AG10803 (cell line): ENCODE data around the gene LDLRAD4.
A peak's percentile ranks its signal among the peaks of the same experiment; 100 is the strongest.

Source experiments
- DNase-seq: peaks from one replicate; pipeline ENCODE4 v3.0.0; 2010; ENCODE audit warnings: low read depth
- H3K4me3 ChIP-seq: 2 replicates; pipeline ENCODE4 v1.5.1; 2011; ENCODE audit warnings: mild to moderate bottlenecking, low read length, control low read depth
- CTCF ChIP-seq: conservative IDR thresholded peaks from 2 replicates; pipeline ENCODE4 v1.5.1; 2011; ENCODE audit warnings: mild to moderate bottlenecking, low read length, control low read depth, inconsistent platforms

Gene LDLRAD4

GRCh38 chr18:13511961-13512577 is 293.5 kb downstream of the LDLRAD4 start:
- DNase-seq = no peak
- no peak overlapping the region for H3K4me3 ChIP-seq
- no peak for TF ChIP-seq CTCF

- peak; percentile 2 for DNase-seq
- no peak for TF ChIP-seq CTCF
- no peak overlapping the region for H3K4me3 ChIP-seq
These were observed 294.5 kb downstream of the LDLRAD4 start for GRCh38 chr18:13513021-13513420.

DNA sequence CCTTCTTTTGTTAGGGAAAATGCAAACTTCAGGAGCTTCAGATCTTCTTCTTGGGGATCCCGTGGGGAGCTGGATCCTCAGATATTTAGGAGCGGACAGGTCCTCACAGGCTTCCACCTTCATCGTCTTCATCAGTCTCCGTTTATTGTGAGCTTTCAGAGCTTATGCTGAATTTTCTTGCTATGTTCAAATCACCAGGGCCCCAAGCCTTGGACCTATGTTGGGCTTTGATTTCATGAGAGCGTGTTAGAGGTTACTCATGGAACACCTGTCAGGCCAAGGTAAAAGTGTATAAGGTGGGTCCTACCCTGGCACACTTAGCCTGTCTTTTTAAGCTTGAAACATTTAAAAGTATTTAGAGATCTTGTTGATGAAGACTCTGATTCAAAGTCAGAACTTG is 294.9 kb downstream of the LDLRAD4 start:
- no peak for TF ChIP-seq CTCF
- no peak overlapping the region for H3K4me3 ChIP-seq
- no peak for DNase-seq

DNA sequence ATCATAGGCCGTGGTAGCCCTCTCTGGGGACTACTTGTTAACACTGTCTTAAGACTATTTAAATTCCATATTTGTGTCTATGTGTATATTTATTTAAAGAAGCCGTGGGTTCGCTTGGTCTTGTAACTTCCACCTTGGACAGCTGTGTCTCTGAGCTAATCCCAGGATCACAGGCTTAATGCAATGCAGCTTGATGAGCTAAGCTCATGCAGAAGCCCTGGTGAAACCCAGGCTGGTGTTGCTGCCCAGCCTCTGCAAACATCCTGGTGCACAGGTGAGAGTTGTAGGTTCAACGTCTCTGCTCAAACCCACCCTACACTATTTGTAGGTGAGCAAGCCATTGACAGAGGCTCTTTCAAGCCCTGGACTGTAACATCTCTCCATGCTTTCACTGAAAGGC is 296.0 kb downstream of the LDLRAD4 start:
- TF ChIP-seq CTCF = no peak
- H3K4me3 ChIP-seq = no peak overlapping the region
- no peak for DNase-seq

DNA sequence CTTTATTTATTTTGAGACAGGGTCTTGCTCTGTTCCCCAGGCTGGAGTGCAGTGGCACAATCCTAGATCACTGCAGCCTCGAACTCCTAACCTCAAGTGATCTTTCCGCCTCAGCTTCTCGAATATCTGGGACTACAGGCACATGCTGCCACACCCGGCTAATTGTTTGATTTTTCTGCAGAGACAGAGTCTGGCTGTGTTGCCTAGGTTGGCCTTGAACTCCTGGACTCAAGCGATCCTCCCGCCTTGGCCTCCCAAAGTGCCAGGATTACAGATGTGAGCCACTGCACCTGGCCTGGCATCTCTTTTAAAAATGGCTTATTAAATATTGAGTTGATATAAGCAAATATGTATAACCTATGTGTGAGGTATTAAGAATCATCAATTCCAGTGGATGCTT is 298.3 kb downstream of the LDLRAD4 start:
- TF ChIP-seq CTCF = no peak
- DNase-seq = no peak
- no peak overlapping the region for H3K4me3 ChIP-seq

GRCh38 chr18:13517369-13517768 is 298.8 kb downstream of the LDLRAD4 start:
- no peak for TF ChIP-seq CTCF
- no peak for DNase-seq
- no peak overlapping the region for H3K4me3 ChIP-seq

DNA sequence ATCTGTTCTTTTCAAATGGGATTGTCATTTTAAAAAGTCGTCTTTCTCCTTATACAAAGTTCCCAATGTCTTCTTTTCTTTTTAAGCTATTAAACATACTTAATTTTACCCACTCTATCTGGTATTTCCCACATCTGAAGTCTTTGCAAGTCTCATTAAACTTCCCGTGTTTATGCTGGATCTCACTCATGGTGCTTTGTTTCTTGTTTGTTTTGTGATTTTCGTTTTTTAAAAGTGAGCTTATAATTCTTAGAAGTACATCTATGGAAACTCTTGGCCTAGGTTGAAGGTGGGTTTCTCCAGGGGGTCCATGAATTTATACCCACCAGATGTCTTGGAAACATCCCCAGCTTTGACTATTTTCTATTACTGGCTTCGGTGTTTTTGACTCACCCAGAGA is 299.8 kb downstream of the LDLRAD4 start:
- TF ChIP-seq CTCF = no peak
- H3K4me3 ChIP-seq = no peak overlapping the region
- DNase-seq = no peak
